Mesothelial cell of epicardium (in vitro differentiated cells): ENCODE data around the gene GCH1. TPM values are rescaled to one million over a fixed set of nuclear protein-coding genes. Genes with fewer than 3 reads are reported as not detected.

ENCODE experiments used
- DNase-seq, 2 experiments: peaks; one replicate each; pipeline ENCODE4 v3.0.0; 2021; ENCODE audit warnings: low spot score in 2 of 2; ENCODE audit not compliant: unreplicated experiment in 2 of 2
- H3K27ac Mint-ChIP-seq: 2 replicates; pipeline ENCODE4 v1.8.0; 2021; ENCODE audit warnings: mixed read lengths
- H3K27me3 Mint-ChIP-seq: 2 replicates; pipeline ENCODE4 v1.8.0; 2021; ENCODE audit warnings: low read depth, mixed read lengths
- H3K36me3 Mint-ChIP-seq: 2 replicates; pipeline ENCODE4 v1.8.0; 2021; ENCODE audit warnings: mixed read lengths
- H3K4me1 Mint-ChIP-seq: 2 replicates; pipeline ENCODE4 v1.8.0; 2021; ENCODE audit warnings: mixed read lengths
- H3K4me3 Mint-ChIP-seq: 2 replicates; pipeline ENCODE4 v1.8.0; 2021; ENCODE audit warnings: mild to moderate bottlenecking, moderate library complexity, mixed read lengths
- H3K9me3 Mint-ChIP-seq: 2 replicates; pipeline ENCODE4 v1.8.0; 2021; ENCODE audit warnings: mixed read lengths
- total RNA-seq: library from RNA; stranded (reverse); gene quantifications from 3 replicates; pipeline ENCODE4 v1.2.1, GENCODE V29; 2021
- TF ChIP-seq, protein P1 (sequence below): fragments of 200-600 bp; sonication (generic); IDR thresholded peaks from one replicate; pipeline ENCODE4 v1.5.0; 2021; ENCODE audit warnings: antibody characterized with exemption; ENCODE audit not compliant: unreplicated experiment

Gene GCH1, protein sequence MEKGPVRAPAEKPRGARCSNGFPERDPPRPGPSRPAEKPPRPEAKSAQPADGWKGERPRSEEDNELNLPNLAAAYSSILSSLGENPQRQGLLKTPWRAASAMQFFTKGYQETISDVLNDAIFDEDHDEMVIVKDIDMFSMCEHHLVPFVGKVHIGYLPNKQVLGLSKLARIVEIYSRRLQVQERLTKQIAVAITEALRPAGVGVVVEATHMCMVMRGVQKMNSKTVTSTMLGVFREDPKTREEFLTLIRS
- total RNA-seq = 3.1 to 3.6 TPM (median 3.5 TPM) in 3 replicates

DNA sequence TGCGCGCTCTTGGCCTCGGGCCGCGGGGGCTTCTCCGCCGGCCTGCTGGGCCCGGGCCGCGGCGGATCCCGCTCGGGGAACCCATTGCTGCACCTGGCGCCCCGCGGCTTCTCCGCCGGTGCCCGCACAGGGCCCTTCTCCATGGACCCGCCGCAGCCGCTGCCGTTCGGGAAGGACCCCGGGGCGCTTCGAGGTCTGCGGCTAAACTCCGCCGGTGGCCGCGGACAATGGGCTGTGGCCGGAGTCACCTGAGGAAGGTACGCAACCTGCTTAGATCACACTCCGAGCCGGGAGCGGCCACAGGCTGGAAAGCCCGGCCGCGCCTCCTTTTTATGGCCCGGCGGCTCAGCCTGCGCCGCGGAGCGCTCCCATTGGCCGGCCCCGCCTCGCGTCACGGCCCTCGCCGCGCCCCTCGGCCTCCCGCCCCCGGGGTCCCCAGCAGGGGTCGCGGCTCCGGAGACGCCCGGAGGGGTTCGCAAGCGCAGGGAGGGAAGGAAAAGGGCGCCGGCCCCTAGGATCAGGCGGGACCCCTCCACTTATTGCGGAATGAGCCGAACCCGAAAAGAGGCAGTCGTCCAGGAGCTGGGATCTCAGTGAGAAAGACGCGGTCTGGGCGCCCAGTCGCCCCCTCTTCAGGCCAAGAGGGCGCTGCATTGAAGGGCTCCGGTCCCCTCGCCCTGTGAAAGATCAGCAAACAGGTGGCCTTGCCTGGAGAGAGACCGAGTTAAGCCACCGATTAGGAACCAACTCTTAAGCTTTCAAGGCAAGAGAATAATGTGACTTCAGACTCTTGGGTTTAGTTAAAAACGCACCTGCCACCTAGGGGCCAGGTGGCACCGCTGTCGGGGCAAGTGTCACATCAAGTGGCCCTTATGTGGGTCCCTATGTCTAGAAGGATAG is at the start of gene GCH1:
Gene GCH1, minus strand, starts transcription at position 306 of the 900 bp plus-strand sequence. Its CDS starts 163 bp downstream, at position 143.
- Mint-ChIP-seq H3K9me3 (no peaks in the 10 kb centered on the region), H3K27me3 (peaks cover 25% of the 10 kb centered on the region), H3K4me1 (peaks cover 4% of the 10 kb centered on the region), H3K36me3 (no peaks in the 10 kb centered on the region), H3K4me3 (peak within 1 kb of the TSS; percentile 77), H3K27ac (no peak within 1 kb of the TSS)
- DNase-seq = peak; percentile 63 to 77
- TF ChIP-seq, protein P1, sequence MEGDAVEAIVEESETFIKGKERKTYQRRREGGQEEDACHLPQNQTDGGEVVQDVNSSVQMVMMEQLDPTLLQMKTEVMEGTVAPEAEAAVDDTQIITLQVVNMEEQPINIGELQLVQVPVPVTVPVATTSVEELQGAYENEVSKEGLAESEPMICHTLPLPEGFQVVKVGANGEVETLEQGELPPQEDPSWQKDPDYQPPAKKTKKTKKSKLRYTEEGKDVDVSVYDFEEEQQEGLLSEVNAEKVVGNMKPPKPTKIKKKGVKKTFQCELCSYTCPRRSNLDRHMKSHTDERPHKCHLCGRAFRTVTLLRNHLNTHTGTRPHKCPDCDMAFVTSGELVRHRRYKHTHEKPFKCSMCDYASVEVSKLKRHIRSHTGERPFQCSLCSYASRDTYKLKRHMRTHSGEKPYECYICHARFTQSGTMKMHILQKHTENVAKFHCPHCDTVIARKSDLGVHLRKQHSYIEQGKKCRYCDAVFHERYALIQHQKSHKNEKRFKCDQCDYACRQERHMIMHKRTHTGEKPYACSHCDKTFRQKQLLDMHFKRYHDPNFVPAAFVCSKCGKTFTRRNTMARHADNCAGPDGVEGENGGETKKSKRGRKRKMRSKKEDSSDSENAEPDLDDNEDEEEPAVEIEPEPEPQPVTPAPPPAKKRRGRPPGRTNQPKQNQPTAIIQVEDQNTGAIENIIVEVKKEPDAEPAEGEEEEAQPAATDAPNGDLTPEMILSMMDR = peak; percentile 49

DNA sequence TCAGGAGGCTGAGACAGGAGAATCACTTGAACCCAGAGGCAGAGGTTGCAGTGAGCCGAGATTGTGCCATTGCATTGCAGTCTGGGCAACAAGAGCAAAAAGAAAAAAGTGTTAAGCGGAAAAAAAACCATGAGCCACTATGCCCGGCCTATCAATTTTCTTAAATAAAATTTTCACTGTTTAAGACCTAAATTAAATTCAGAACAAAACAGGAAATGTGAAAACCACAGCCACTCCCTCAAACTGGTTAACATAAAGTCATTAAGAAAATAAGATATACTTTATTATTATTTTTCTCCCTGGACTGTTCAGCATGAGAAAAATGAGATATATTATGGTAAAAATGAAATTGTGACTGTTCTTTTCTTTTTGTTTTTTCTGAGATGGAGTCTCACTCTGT is 44.6 kb upstream of the GCH1 start:
- no peak overlapping the region for H3K27ac Mint-ChIP-seq
- TF ChIP-seq, protein P1 = no peak
- no peak for DNase-seq
- no peaks in the 10 kb centered on the region for H3K27me3 Mint-ChIP-seq
- no peaks in the 10 kb centered on the region for H3K4me1 Mint-ChIP-seq
- H3K9me3 Mint-ChIP-seq = peaks cover 13% of the 10 kb centered on the region
- no peak overlapping the region for H3K4me3 Mint-ChIP-seq
- peaks cover 36% of the 10 kb centered on the region for H3K36me3 Mint-ChIP-seq

DNA sequence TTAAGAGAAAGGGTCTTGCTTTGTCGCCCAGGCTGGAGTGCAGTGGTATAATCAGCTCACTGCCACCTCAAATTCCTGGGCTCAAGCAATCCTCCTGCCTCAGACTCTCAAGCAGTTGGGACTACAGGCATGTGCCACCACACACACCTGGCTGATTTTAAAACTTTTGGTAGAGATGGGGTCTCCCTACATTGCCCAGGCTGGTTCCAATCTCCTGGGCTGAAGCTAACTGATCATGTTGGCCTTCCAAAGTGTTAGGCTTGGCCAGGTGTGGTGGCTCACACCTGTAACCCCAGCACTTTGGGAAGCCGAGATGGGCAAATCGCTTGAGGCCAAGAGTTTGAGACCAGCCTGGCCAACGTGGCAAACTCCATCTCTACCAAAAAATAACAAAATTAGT is 43.9 kb upstream of the GCH1 start:
- H3K27me3 Mint-ChIP-seq = no peaks in the 10 kb centered on the region
- peaks cover 13% of the 10 kb centered on the region for H3K9me3 Mint-ChIP-seq
- no peaks in the 10 kb centered on the region for H3K4me1 Mint-ChIP-seq
- TF ChIP-seq, protein P1 = no peak
- peaks cover 36% of the 10 kb centered on the region for H3K36me3 Mint-ChIP-seq
- DNase-seq = no peak
- no peak overlapping the region for H3K27ac Mint-ChIP-seq
- H3K4me3 Mint-ChIP-seq = no peak overlapping the region

DNA sequence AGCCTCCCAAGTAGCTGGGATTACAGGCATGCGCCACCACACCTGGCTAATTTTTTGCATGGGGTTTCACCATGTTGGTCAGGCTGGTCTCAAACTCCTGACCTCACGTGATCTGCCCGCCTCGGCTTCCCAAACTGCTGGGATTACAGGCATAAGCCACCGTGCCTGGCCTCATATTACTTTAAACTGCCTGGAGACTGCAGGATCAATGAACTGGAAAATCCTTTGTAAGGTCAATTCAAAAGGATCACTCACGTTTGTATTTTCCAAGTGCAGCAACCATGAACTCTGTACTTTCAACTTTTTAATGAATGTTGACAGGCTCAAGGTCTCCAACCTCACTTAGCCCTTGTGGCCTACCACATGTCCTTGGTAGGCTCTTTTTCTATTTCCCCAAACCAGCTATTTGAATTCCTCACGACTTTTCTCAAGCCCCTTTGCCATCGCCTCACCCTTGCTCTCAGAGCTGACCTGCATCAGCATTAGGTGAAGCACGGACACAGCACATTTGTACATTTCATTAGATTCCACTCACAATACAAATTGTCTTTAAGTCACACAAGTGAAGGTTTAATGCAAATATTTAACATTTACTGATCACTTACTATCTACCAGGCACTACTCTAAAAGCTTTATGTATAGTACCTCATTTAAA is 42.2 kb upstream of the GCH1 start:
- no peaks in the 10 kb centered on the region for H3K27me3 Mint-ChIP-seq
- H3K36me3 Mint-ChIP-seq = peaks cover 28% of the 10 kb centered on the region
- TF ChIP-seq, protein P1 = no peak
- no peak for DNase-seq
- H3K4me3 Mint-ChIP-seq = no peak overlapping the region
- no peaks in the 10 kb centered on the region for H3K4me1 Mint-ChIP-seq
- peaks cover 10% of the 10 kb centered on the region for H3K9me3 Mint-ChIP-seq
- no peak overlapping the region for H3K27ac Mint-ChIP-seq

DNA sequence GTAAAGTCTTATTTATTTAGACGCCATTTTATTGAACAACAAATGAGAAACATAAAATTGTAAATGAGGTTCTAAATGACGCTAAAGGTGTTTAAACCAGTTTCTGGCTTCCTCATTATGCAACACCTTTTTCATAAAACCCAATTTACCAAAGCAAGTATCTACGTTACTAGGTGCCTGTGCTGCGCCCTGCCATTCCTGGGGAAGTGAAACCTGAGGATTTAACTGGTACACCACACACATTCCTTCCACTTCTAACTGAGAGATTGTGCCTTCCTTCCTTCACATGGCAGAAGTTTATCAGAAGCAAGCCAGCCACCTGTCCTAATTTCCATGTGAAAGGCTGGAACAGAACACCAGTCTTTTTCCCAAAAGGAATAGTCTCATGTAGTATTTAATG is 40.3 kb upstream of the GCH1 start:
- no peaks in the 10 kb centered on the region for H3K9me3 Mint-ChIP-seq
- H3K27me3 Mint-ChIP-seq = no peaks in the 10 kb centered on the region
- H3K36me3 Mint-ChIP-seq = peaks cover 12% of the 10 kb centered on the region
- TF ChIP-seq, protein P1 = no peak
- no peak for DNase-seq
- H3K4me1 Mint-ChIP-seq = no peaks in the 10 kb centered on the region
- no peak overlapping the region for H3K4me3 Mint-ChIP-seq
- no peak overlapping the region for H3K27ac Mint-ChIP-seq
